ENCODE data around the gene EPO. TPM values are rescaled to one million over a fixed set of nuclear protein-coding genes. Genes with fewer than 3 reads are reported as not detected.
"Not testable (repeated sequence)": the region's sequence is repeated elsewhere in the genome, so short reads cannot be mapped to it uniquely, and the experiment has no call there.

Gene EPO
- total RNA-seq, 2 experiments from 2014 or later, result not detected

DNA sequence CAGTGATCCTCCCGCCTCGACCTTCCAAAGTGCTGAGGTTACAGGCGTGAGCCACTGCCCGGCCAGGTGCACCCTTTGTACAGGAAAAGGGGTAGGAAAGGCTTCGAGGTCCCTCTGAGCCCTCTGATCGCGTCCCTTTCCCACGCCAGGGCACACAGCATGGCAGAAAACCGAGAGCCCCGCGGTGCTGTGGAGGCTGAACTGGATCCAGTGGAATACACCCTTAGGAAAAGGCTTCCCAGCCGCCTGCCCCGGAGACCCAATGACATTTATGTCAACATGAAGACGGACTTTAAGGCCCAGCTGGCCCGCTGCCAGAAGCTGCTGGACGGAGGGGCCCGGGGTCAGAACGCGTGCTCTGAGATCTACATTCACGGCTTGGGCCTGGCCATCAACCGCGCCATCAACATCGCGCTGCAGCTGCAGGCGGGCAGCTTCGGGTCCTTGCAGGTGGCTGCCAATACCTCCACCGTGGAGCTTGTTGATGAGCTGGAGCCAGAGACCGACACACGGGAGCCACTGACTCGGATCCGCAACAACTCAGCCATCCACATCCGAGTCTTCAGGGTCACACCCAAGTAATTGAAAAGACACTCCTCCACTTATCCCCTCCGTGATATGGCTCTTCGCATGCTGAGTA, 13.5 kb upstream of the EPO start:
- no peaks in the 10 kb centered on the region for H3K9me3 Mint-ChIP-seq

GRCh38 chr7:100708395-100708794, 11.9 kb upstream of the EPO start:
- CTCF ChIA-PET, result interaction anchor here (0.6 to 6.5 kb wide), 2 partner anchors 14 to 16 kb away, joined by 3 to 68 read pairs; no protein-coding TSS in a partner anchor
- no peaks in the 10 kb centered on the region for H3K9me3 Mint-ChIP-seq
- peaks cover 8% of the 10 kb centered on the region for H3K36me3 Mint-ChIP-seq
- intact Hi-C loops (cut with micrococcal nuclease), result loop anchor here (5.0 kb wide), 1 partner anchor 169 kb away; the partner anchor contains the start of gene SRRT
- POLR2A ChIA-PET, result no interaction called here
- H3K4me1 Mint-ChIP-seq (ENCODE audit: low read depth), result peaks cover 14% of the 10 kb centered on the region
- H3K27ac Mint-ChIP-seq, result no peak overlapping the region
- H3K27me3 Mint-ChIP-seq, result no peaks in the 10 kb centered on the region
- no peak overlapping the region for H3K4me3 Mint-ChIP-seq
- DNase-seq, result no peak

More for the DNA sequence above, 13.5 kb upstream of the EPO start:
- Mint-ChIP-seq H3K27ac (peak overlapping the region; percentile 88), H3K27me3 (no peaks in the 10 kb centered on the region), H3K4me1 (ENCODE audit: low read depth) (peaks cover 14% of the 10 kb centered on the region), H3K36me3 (peaks cover 8% of the 10 kb centered on the region), H3K4me3 (peak overlapping the region; percentile 90)
- DNase-seq, result no peak
- intact Hi-C loops (cut with micrococcal nuclease), result loop anchor here (5.0 kb wide), 1 partner anchor 171 kb away; the partner anchor contains the start of gene SRRT
- ChIA-PET POLR2A (interaction anchor here (1.0 to 2.3 kb wide), 3 partner anchors 12 to 581 kb away, joined by 3 to 38 read pairs (median 3); partner anchors contain the start of genes GIGYF1 and MBLAC1), CTCF (interaction anchor here (0.6 to 6.5 kb wide), 6 partner anchors 18 to 354 kb away, joined by 3 to 92 read pairs (median 22); partner anchors contain the start of genes FBXO24, LRCH4 and SLC12A9)

GRCh38 chr7:100710452-100710851, 9.8 kb upstream of the EPO start:
- intact Hi-C loops (cut with micrococcal nuclease), result no loop called here
- peaks cover 14% of the 10 kb centered on the region for H3K4me1 Mint-ChIP-seq (ENCODE audit: low read depth)
- POLR2A ChIA-PET, result no interaction called here
- peaks cover 8% of the 10 kb centered on the region for H3K36me3 Mint-ChIP-seq
- no peak overlapping the region for H3K4me3 Mint-ChIP-seq
- CTCF ChIA-PET, result interaction anchor here (1.2 kb wide), 1 partner anchor 142 kb away, joined by 3 read pairs; the partner anchor contains the start of gene SLC12A9
- no peaks in the 10 kb centered on the region for H3K9me3 Mint-ChIP-seq
- H3K27ac Mint-ChIP-seq, result no peak overlapping the region
- DNase-seq, result no peak
- no peaks in the 10 kb centered on the region for H3K27me3 Mint-ChIP-seq

- intact Hi-C loops (cut with micrococcal nuclease), result no loop called here
- no peak overlapping the region for H3K27ac Mint-ChIP-seq
- DNase-seq, result no peak
- H3K36me3 Mint-ChIP-seq, result peaks cover 8% of the 10 kb centered on the region
- no peaks in the 10 kb centered on the region for H3K27me3 Mint-ChIP-seq
- POLR2A ChIA-PET, result no interaction called here
- H3K4me3 Mint-ChIP-seq, result no peak overlapping the region
- CTCF ChIA-PET, result interaction anchor here (1.2 kb wide), 1 partner anchor 141 kb away, joined by 3 read pairs; the partner anchor contains the start of gene SLC12A9
- H3K4me1 Mint-ChIP-seq (ENCODE audit: low read depth), result peaks cover 14% of the 10 kb centered on the region
- H3K9me3 Mint-ChIP-seq, result no peaks in the 10 kb centered on the region
These were observed 8.9 kb upstream of the EPO start for GRCh38 chr7:100711369-100711768.

DNA sequence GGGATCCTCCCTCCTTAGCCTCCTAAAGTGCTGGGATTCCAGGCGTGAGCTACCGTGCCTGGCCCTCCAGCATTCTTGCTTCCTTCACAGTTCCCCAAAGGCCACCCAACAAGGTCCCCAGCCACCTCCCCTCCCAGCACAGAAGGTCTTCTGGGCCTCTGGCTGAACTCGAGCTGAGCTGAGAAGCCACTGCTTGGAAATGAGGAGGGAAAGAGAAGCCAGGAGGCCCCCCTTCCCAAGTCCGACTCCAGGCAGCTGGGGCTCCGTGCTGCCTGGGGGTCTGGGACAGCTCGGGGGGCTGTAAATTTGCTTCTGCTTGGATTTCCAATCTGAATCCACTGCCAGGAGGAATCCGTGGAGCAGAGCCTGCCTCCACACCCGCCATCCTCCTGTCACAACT, 5.5 kb upstream of the EPO start:
- Mint-ChIP-seq H3K4me3 (no peak overlapping the region), H3K4me1 (ENCODE audit: low read depth) (no peaks in the 10 kb centered on the region), H3K36me3 (no peaks in the 10 kb centered on the region), H3K9me3 (peaks cover 5% of the 10 kb centered on the region), H3K27ac (no peak overlapping the region), H3K27me3 (peaks cover 11% of the 10 kb centered on the region)
- intact Hi-C loops (cut with micrococcal nuclease), result no loop called here
- POLR2A ChIA-PET, result no interaction called here
- no peak for DNase-seq
- CTCF ChIA-PET, result interaction anchor here (1.6 kb wide), 1 partner anchor 11 kb away, joined by 9 read pairs; no protein-coding TSS in a partner anchor

- H3K4me1 Mint-ChIP-seq (ENCODE audit: low read depth); H3K36me3 Mint-ChIP-seq; DNase-seq; H3K4me3 Mint-ChIP-seq; intact Hi-C loops (cut with micrococcal nuclease); POLR2A ChIA-PET; H3K9me3 Mint-ChIP-seq; H3K27ac Mint-ChIP-seq: not testable (repeated sequence)
- CTCF ChIA-PET, result interaction anchor here (1.1 to 1.9 kb wide), 3 partner anchors 9 to 135 kb away, joined by 3 to 10 read pairs (median 4); partner anchors contain the start of genes POP7 and SLC12A9
- peaks cover 30% of the 10 kb centered on the region for H3K27me3 Mint-ChIP-seq
These were observed 3.2 kb upstream of the EPO start for GRCh38 chr7:100717073-100717472.

DNA sequence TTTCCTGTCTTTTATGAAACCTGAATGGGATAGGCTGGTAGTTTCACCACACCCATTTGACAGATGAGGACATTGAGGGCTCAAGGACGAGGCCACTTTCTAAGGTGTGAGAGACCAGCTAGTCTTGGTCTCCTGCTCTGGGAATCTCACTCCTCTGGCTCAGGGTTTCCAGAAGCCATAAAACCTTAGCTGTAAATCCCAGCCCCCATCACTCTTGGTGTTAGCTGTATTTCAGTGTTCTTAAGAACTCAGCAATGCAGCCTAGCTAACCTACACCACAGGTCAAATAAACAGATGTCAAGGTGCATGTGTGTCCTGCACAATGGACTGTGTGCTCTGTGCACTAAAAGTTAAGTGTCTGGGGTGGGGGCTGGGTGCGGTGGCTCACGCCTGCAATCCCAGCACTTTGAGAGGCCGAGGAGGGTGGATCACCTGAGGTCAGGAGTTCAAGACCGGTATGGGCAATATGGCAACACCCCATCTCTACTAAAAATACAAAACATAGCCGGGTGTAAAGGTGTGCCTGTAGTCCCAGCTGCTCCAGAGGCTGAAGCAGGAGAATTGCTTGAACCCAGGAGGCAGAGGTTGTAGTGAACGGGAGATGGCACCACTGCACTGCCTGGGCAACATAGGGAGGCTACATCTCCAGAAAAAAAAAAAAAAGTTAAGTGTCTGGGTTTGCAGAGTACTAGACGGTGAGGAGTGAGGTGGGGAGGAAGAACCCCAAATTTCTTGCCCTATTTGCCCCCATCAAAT, 567 bp upstream of the EPO start:
- H3K4me3 Mint-ChIP-seq, result no peak overlapping the region

DNA sequence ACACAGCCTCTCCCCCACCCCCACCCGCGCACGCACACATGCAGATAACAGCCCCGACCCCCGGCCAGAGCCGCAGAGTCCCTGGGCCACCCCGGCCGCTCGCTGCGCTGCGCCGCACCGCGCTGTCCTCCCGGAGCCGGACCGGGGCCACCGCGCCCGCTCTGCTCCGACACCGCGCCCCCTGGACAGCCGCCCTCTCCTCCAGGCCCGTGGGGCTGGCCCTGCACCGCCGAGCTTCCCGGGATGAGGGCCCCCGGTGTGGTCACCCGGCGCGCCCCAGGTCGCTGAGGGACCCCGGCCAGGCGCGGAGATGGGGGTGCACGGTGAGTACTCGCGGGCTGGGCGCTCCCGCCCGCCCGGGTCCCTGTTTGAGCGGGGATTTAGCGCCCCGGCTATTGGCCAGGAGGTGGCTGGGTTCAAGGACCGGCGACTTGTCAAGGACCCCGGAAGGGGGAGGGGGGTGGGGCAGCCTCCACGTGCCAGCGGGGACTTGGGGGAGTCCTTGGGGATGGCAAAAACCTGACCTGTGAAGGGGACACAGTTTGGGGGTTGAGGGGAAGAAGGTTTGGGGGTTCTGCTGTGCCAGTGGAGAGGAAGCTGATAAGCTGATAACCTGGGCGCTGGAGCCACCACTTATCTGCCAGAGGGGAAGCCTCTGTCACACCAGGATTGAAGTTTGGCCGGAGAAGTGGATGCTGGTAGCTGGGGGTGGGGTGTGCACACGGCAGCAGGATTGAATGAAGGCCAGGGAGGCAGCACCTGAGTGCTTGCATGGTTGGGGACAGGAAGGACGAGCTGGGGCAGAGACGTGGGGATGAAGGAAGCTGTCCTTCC, 620 bp downstream of the EPO start:
- POLR2A ChIA-PET, result no interaction called here
- Mint-ChIP-seq H3K4me3 (no peak overlapping the region), H3K9me3 (peaks cover 5% of the 10 kb centered on the region), H3K27me3 (peaks cover 41% of the 10 kb centered on the region), H3K36me3 (no peaks in the 10 kb centered on the region), H3K27ac (no peak overlapping the region), H3K4me1 (ENCODE audit: low read depth) (peaks cover 5% of the 10 kb centered on the region)
- no peak for DNase-seq
- CTCF ChIA-PET, result interaction anchor here (1.8 kb wide), 1 partner anchor 15 kb away, joined by 7 read pairs; the partner anchor contains the start of gene POP7
- intact Hi-C loops (cut with micrococcal nuclease), result no loop called here

More for the DNA sequence above, 567 bp upstream of the EPO start:
- intact Hi-C loops (cut with micrococcal nuclease), result no loop called here
- H3K36me3 Mint-ChIP-seq, result no peaks in the 10 kb centered on the region
- CTCF ChIA-PET, result interaction anchor here (0.7 kb wide), 1 partner anchor 105 kb away, joined by 3 read pairs; no protein-coding TSS in a partner anchor
- no peak for DNase-seq
- POLR2A ChIA-PET, result interaction anchor here (1.3 kb wide), 1 partner anchor 14 kb away, joined by 3 read pairs; the partner anchor contains the start of gene POP7
- H3K27ac Mint-ChIP-seq, result no peak overlapping the region
- peaks cover 40% of the 10 kb centered on the region for H3K27me3 Mint-ChIP-seq
- peaks cover 2% of the 10 kb centered on the region for H3K4me1 Mint-ChIP-seq (ENCODE audit: low read depth)
- H3K9me3 Mint-ChIP-seq, result peaks cover 5% of the 10 kb centered on the region

DNA sequence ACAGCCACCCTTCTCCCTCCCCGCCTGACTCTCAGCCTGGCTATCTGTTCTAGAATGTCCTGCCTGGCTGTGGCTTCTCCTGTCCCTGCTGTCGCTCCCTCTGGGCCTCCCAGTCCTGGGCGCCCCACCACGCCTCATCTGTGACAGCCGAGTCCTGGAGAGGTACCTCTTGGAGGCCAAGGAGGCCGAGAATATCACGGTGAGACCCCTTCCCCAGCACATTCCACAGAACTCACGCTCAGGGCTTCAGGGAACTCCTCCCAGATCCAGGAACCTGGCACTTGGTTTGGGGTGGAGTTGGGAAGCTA, 1.2 kb downstream of the EPO start:
- intact Hi-C loops (cut with micrococcal nuclease), result no loop called here

GRCh38 chr7:100722480-100723212, 2.4 kb downstream of the EPO start:
- Mint-ChIP-seq H3K9me3 (peaks cover 5% of the 10 kb centered on the region), H3K27me3 (peaks cover 41% of the 10 kb centered on the region)
- no peak for DNase-seq

More for the DNA sequence above, 1.2 kb downstream of the EPO start:
- peaks cover 41% of the 10 kb centered on the region for H3K27me3 Mint-ChIP-seq
- H3K4me3 Mint-ChIP-seq, result no peak overlapping the region
- no peak overlapping the region for H3K27ac Mint-ChIP-seq
- peaks cover 5% of the 10 kb centered on the region for H3K4me1 Mint-ChIP-seq (ENCODE audit: low read depth)
- ChIA-PET CTCF (interaction anchor here (1.8 kb wide), 1 partner anchor 16 kb away, joined by 7 read pairs; the partner anchor contains the start of gene POP7), POLR2A (no interaction called here)
- H3K9me3 Mint-ChIP-seq, result peaks cover 5% of the 10 kb centered on the region
- H3K36me3 Mint-ChIP-seq, result no peaks in the 10 kb centered on the region
- DNase-seq, result no peak

DNA sequence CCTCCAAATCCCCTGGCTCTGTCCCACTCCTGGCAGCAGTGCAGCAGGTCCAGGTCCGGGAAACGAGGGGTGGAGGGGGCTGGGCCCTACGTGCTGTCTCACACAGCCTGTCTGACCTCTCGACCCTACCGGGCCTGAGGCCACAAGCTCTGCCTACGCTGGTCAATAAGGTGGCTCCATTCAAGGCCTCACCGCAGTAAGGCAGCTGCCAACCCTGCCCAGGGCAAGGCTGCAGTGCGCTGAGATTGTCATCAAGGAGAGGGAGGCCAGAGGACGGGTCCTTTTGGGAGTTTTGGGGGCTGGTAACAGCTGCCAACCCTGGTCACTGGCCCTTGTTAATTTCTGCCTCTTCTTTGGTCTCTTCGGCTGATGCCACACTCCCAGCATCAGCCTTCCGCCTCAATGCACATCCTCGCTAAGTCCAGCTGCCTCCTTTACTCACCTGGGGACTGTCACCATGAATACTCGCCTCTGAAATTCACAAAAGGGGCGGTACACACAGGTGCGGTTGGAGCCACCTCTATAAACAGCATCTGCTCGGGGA, 3.5 kb downstream of the EPO start:
- Mint-ChIP-seq H3K4me3 (no peak overlapping the region), H3K4me1 (ENCODE audit: low read depth) (peaks cover 5% of the 10 kb centered on the region), H3K36me3 (no peaks in the 10 kb centered on the region), H3K27me3 (peaks cover 41% of the 10 kb centered on the region), H3K27ac (no peak overlapping the region), H3K9me3 (no peaks in the 10 kb centered on the region)
- POLR2A ChIA-PET, result no interaction called here
- DNase-seq, result no peak
- CTCF ChIA-PET, result interaction anchor here (1.1 to 5.1 kb wide), 3 partner anchors 17 to 32 kb away, joined by 3 to 68 read pairs (median 5); partner anchors contain the start of gene POP7
- intact Hi-C loops (cut with micrococcal nuclease), result loop anchor here (2.0 kb wide), 1 partner anchor 19 kb away; no protein-coding TSS in a partner anchor

More at GRCh38 chr7:100722480-100723212, 2.4 kb downstream of the EPO start:
- no peaks in the 10 kb centered on the region for H3K36me3 Mint-ChIP-seq
- no peak overlapping the region for H3K27ac Mint-ChIP-seq
- ChIA-PET POLR2A (no interaction called here), CTCF (interaction anchor here (1.1 to 5.1 kb wide), 2 partner anchors 16 to 23 kb away, joined by 5 to 68 read pairs; partner anchors contain the start of gene POP7)
- peaks cover 5% of the 10 kb centered on the region for H3K4me1 Mint-ChIP-seq (ENCODE audit: low read depth)
- no peak overlapping the region for H3K4me3 Mint-ChIP-seq
- intact Hi-C loops (cut with micrococcal nuclease), result no loop called here
